Dermis blood vessel endothelial cell (primary cell): ENCODE measurements around the gene DGKG. TPM values are rescaled to one million over a fixed set of nuclear protein-coding genes. Genes with fewer than 3 reads are reported as not detected.

Experiments
- DNase-seq: peaks from one replicate; pipeline ENCODE4 v3.0.0; 2010
- total RNA-seq: library from RNA; depleted of rRNA; stranded (reverse); fragments of >200 nt; gene quantifications from 2 replicates; pipeline ENCODE4 v1.2.3, GENCODE V29; 2014

DGKG gene
- total RNA-seq, 1 donor from 2014 or later, result under 0.01 TPM

DNA sequence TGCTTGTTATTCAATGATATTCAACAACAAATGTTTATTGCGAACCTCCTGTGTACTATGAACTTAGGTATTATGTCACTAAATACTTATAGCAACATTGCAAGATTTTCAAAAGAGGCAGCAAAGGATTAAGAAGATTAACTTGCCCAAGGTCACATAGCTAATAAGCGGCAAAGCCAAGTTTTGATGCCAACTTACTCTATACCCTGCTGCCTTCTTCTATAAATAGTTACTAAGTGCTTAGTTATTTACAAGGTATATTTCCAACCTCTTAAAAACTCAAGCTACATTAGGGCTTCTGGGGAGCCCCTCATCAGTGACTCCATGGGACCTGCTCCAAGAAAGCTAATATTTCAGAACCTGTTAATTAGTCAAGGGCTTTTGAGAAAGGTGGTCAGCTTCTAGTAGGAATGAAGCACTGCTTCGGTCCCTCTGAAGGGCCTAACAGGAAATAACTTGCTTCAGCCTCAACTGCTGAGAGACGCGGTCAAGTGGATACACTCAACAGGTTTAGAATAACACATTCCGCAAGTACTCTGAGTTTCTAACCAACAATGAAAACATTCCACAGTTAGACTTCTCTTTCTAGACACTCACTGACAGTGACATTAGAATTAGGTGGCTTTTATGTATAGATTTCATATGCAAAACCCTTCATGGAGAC lies 125.5 kb downstream of the DGKG start:
- no peak for DNase-seq

DNA sequence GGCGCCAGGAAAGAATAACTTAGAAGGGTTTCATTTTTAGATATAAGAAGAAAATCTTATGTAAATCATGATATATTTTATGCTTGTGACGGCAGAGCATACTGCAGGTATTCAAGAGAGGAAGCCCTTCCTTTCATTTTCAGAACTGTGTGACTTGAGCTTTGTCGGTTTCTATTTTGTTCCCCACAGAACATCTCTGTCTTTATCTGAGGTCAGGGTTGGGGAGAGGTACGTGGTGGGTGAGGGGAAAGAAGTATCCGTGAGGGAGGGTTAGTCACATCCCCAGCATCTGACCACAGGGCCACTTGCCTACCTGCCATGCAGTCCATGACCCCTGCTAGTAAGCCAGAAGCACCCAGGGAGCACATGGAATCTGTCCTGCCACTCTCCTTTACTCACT lies 126.5 kb downstream of the DGKG start:
- DNase-seq, result no peak

DNA sequence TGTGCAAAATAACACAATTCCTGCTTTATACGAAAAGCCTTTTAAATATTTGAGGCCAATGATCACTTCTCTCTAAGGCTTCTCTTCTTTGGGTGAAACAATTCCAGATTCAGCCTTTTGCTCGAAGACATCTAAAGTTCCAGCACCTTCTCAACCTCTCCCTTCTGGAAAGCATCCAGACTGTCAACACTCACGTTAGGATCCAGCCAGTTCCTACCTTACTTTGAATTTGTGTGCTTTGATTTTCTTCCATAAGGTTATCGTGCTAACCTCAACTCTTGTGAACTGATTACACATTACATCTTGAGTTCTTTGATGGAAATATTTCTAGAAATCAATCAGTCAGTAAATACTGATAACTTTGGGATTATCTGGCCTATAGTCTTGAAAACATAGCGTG lies 127.9 kb downstream of the DGKG start:
- no peak for DNase-seq

DNA sequence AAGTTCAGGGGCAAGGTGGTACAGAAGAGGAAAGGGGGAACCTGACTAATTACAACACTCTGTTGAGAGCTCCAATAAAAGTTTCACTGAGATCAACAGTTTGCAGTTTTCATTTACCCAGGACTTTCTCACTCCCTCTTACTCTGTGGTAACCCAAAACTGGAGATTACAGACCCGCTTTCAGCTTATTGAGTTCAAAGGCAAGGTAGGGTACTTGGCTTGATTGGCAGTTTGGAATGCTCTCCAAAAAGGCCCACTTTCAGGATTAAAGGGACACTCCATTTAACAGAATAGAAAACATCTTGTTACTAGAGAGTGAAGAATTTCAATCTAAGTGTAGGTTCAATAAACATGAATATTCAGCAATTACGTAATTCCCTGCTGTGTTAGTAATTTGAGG lies 135.6 kb downstream of the DGKG start:
- no peak for DNase-seq

DNA sequence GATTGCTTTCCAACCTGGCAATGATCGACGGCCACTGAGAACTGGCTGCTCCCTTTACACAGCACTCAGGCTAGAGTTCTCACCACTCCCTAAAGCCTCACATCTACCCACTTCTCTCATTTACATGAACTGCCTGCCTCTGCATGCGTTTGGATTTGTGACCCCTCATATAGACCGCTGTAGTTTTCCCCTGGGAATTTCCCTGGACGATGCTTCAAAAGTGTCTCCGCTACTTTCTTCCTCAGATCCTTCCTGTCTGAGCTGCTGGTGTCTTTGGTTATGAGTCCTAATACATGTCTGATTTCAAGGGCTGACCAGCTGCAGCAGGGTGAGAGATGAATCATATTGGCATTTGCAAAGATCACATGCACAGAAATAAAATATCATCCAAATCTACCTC lies 136.4 kb downstream of the DGKG start:
- no peak for DNase-seq

DNA sequence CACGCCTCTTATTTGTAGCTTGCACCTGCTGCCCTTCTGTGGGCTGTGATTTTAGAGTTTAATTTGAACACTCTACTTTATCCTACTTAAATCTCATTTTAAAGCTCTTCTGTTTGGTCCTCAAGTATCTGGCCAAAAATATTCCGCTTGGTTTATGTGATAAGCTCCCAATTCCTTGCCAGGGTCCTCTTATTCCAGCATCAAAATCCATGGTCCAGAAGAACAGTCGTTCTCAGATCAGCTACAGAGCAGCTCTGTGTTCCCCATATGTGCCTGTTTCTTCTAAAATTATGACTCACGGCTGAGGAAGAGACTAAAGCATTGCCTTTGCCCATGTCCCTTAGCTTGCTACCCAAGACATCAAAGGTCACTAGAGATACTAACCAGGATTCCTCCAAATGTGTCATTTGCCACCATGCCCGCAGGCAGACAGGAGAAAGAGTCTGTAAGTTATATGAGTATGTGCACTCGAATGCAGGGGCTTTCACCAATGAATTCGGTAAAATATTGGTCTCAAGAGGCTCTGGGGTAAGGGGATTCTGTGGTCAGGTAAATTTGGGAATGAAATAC lies 137.9 kb downstream of the DGKG start:
- no peak for DNase-seq

DNA sequence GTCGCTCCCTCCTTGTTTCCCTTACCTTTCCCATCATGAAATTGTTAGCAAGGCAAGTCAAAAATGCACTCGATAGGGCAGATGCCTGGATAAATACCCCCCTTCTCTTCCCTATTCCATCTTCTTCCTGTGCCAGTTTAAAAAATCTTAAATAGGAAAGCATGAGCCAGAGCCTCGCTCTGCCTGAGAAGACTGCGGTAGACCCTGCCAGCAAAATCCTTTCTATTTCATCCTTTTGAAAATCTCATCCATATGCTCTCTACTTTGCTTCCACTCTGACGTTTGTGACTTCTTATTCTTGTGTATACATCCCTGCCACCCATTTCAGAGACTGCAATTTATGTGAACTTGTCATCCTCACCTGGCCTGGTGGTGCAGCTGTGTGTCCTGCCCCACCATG lies 138.6 kb downstream of the DGKG start:
- no peak for DNase-seq

DNA sequence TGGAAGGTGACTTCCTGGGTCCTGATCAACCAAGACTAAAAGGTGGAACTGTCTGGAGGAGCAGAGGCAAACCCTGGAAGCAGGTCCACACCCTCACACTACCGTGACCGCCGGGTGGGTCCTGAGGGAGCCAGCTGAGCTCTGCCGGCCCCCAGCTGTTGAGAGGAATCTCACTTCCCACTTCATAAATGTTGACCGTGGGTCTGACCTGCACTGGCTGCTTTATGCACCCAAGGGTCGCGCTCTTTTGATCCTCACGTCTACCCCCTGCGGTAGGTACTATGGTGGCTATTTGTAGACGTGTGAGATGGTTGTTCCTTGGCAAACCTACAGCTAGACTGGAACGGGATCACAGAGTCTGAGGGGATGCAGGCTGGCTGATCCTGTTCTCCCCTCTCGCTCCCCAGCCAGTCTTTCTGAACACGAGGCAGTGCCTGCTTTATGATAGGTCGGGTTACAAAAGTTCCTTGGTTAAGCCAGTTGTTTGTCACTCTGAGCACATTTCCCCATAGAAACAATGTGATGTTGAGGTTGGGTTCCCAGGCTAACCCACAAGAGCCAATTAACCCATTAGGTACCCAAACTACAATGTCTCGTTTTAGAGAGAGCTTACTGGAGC lies 140.2 kb downstream of the DGKG start:
- no peak for DNase-seq

DNA sequence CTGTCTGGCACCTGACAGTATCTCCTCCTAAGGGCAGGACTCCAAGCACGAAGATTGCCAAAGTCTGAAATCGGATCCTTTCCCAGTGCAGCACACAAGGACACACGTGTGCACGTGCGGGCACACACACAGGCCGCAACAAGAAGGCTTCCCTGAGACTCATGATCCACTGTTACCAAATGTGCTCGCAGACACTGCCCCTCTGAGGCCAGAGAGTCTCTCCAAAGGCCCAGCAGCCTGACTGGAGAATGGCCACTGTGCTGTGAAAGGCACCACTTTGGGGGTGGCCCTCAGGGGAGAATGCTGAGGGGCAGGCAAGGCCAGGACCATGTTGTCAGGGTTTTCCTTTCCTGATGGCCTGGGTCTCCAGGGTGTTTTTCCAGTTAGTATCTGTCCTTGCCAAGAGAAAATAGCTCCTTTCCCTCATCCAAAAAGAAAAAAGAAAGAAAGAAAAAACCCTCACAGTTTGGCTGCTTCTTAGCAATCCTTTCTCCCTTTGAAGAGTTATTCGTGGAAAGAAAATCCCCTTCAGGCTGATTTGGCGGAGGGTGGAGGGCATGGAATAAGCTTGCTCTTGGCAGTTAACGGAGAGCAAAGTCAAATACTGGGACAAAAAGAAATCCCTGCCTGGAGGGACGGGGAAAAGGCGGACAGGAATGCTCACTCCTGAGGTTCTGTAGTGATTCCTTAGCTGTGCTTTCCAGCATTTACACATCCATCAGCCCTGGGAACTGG lies 141.0 kb downstream of the DGKG start:
- no peak for DNase-seq

DNA sequence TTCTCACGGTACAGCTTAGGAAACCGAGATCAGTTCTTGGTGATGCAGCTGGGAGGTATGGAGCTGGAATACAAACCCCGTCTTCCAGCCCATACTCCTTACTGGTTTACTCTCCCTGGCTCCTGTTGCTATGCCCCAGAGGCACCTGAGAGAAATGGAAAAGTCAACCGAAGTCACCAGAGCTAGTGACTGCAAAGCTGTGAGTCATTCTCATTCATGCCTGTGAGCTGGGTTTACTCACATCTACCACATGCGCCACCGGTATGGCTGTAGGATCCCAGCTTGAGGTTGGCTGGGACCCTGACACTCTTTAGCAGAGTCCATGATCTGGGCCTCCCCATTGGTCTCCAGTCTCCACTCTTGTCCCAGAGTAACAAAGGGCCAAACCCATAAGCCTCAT lies 141.7 kb downstream of the DGKG start:
- DNase-seq, result no peak

DNA sequence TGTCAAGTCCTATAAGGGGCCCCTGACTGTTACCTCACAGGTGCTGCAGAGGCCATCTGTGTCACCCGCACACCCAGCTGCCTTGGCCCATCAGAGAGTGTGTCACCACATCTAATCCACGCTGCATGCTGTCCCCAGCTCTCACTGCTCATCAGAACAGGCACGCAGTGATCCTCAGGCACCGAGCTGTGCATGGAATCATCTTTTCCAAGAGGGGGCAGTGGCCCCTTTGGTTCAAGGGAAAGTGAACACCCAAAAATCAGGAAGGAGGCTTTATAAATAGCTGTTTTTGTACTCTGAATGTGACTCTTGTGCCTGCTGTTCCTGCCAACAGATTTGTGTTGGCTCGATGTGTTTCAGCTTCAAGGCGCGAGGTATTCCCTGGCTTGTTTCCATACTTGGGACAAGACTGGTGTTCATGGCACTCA lies 142.8 kb downstream of the DGKG start:
- DNase-seq, result no peak

DNA sequence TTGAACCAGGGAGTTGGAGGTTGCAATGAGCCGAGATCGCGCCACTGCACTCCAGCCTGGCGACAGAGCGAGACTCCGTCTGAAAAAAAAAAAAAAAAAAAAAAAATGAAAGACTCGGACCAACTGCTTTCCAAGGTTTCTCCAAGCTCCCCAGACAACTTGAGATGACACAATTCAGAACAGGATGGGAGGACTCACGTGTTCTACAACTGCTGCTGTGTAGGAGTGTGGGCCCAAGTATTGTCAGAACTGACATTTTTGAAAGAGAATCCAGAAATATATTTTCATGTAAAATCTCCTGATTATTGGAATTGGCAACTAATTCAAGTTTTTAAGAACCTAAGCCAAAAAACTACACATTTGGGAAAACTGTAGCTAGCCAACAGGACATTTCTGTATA lies 143.6 kb downstream of the DGKG start:
- no peak for DNase-seq

DNA sequence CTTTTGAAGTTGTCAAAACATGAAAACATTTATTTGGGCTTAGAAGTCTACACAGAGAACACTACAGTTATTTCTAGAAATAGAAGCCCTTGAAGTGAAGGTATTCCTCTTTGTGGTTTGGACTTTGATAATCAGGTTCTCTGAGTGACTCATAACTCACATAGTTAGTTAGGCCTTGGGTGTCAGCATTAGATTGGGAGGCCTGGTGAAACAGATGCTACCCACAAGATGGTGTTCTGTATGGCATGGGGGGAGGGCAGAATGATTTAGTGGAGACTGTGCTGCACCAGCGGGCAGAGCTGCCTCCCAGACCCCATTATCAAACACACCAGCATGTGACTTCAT lies 144.2 kb downstream of the DGKG start:
- DNase-seq, result no peak

DNA sequence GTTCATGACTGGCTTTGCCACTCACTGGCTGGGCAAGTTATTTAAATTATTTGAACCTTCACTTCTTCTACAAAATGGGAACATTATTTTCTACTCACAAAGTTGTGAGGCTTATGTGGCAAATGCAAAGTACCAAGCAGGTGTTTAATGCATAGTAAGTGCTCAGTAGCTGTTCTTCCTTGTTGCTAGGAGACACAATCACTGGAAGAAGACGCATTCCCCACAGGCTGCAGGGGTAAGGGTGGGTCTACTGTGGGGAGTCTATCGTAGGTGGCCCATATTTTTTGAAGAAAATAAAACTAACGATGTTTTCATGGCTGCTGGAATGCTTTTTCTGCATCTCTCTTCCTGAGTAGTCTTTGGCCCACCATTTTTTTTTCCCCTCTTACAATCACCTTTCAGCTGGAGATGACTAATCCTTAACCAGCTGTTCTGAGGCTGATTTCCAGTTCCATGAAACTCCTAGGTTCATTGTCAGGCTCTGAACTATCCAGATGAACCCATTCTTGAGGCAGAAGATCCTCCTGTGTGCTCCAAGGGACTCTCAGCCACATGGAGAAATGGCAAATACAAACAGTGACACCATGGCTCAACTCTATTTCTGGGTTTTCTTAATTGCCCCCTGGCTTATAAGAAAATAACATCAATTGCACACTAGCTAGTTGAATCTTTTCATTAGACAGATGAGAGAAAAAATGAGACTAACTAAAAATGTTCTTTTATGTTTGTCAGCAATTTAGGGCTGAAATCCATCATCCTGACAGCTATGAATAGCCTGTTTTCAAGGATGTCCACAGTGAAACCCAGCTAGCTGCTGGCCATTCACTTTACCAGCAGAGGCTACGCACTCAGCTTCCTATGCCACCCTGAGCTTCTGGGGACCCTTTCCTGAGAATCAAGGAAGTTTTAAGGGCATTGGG lies 144.9 kb downstream of the DGKG start:
- DNase-seq, result no peak

DNA sequence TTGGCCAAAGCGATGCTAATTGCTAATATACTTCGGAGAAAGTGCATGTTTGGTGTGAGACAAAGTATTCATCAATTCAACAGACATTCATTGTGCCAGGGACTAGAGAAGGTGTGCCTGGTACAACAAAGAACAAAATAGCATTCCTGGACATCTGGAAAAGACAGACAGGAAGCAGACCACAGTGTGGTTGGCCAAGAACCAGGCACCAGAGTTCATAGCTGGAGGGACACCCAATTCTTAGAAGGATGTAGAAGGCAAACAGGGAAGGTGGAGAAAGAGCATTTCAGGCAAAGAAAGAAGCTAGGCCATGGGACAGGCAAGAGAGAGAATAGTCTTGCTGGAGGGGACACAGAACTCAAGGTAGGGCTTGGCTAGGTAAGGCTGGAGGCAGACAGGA lies 147.4 kb downstream of the DGKG start:
- no peak for DNase-seq

DNA sequence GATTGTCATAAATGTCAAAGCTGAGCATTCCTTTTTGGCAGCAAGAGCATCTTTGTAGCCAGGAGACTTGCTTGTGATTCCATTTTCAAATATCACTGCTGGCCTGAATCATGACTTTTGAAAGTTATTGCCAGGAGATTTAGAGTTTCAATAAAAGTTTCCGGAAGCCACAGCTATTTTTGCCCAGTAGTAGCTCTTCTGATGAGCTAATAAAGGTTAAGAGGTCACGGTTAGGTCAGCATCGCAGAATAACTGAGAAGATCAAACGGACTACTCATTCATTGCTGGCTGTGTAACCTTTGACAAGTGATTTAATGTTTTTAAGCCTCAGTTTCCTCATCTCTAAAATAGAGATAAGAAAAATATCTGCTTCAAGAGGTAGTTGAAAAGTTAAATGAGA lies 148.1 kb downstream of the DGKG start:
- DNase-seq, result no peak

DNA sequence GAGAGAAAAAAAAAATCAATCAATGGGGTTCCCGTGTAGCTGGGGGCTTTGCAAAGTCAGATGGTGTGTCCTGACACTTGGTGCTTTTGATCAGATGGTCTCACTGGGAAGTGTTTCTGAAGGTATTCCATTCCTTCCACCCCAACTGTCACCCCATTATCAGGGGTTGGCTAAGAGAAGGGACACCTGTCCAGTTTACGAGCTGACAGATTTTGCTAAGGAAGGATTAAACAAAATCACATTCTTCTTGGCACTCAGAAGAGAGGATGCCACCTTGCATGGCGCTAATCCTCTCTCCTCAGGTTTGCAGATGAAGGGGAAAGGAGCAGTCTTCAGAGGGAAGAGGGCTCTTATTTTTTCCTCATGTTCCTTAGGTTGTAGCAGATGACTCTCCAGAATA lies 149.4 kb downstream of the DGKG start:
- DNase-seq, result no peak

DNA sequence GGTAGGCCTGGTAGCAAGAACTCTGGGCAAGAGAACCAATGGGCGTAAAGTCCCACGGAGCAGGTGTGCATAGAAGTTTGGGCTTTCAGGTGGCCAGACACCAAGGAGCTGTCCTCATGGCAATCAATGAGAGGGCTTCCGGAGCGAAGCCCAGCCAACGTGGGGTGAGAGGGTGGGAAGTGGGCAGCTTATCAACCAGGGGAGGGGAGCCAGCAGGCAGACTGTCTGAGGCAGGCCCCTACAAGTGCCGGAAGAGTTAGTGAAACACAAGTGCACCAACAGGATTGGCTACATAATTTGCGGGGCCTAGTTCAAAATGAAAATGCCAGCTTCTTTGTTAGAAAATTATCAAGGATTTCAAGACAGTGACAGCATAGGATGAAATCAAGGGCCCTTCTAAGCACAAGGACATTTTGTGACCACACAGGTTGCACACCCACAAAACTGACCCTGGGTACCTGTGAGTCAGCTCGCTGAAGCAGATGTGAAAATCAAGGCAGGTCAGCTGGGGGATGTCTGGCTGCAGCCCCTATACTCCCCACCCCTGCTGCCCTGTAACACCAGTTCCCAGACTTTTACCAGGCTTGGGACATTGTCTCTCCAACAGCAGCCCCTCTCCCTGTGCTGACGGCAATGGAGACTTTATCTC lies 151.1 kb downstream of the DGKG start:
- no peak for DNase-seq

DNA sequence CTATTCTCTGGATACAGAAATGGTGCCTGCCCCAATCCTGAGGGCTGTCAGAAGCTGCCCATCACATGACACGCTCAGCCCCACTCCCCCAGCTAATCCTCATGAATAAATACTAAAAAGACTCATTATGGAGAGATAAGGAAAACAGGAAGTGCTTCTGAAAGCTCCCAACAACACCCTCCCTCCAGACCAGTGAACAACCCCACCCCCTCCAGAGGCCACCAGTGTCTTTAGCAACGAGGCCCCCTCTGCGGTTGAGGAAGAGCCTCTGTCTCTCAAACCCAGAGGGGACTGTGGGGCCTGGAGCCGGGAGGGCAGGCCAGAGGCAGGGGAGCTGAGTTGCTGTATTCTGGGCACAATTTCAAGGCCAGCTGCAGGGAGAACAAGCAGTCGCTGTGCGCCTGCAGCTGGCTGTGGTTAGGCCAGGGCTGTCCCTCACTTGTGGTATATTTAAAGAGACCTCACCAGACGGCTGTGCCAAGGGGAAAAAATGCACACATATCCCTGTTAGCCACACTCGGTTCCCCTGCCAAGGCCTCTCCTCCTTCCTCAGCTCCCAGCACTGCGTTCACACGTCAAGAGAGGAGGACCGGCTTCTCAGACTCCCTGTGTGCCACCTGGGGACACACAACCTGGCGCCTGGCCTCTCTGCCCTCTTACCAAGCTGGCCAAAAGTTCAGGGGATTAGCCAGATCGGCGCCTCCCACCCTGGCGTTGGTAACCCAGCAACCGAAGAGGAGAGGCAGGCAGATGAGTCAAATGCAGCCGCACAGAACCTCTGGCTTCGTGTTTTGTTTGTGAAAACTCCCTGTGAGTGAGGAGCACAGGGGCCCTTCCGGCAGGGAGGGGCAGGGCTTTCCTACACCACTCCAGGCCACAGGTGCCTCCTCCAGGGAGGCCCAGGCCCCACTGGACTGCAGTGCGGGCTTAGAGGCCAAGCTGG lies 152.0 kb downstream of the DGKG start:
- DNase-seq, result no peak

DNA sequence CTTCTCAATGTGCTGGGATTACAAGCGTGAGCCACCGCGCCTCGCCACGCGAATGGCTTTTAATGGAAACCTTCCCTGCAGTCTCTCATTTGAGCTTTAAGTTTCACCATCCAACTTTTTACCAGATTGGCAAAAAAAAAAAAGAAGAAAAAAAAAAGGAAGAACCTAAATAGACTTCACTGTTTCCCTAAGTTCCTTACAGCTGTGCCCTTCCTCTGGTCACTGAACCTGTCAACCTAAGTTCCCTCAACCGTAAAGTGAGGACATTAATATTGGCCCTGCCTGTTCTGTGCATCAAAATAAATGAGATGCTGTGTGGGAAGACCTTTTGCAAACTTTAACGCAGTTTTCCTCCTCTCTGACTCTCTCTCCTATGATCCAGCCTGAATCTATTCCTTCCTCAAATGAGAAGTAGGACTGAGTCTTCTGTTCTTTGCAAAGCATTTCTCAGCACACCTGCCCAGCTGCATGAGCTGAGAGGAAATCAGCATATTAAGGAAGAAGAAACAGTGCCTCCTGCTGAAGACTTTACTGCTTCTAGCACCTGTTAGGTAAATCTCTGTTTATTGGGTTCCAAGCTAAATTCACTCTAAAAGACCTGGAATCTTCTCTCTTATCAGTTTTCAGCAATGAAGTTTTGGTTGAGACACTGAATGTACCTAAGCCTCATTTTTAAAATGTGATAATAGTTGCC lies 153.6 kb downstream of the DGKG start:
- DNase-seq, result no peak

DNA sequence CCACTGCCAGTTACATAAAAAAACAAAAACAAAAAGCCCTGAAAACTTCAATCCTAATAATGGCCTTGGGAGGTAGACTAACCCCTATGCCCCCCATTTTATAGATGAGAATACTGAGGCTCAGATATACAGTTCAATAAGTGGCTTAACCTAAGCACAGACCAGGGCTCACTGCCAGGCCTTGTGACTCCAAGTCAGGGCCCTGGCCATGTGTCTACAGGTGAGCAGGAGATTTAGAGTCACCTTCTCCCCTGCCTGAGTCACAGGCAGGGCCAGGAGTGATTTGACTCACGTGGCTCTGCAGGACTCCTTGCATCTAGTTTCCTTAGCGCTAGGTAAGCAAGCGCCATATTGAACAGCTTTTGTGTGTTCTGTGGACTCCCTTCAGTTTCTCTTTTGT lies 154.5 kb downstream of the DGKG start:
- no peak for DNase-seq
